H1 (cell line): ENCODE results near the gene LENG1. TPM values are rescaled to one million over a fixed set of nuclear protein-coding genes. Genes with fewer than 3 reads are reported as not detected.

Experiments
- CTCF ChIA-PET: fragments of 300-600 bp; sonication (Branson Sonifier 250); formaldehyde crosslinking; loops from one replicate; lab custom pipeline; 2021; ENCODE audit not compliant: partially characterized antibody; lab: Charles Lee
- POLR2A ChIA-PET: fragments of 300-600 bp; sonication (Branson Sonifier 250); formaldehyde crosslinking; loops from one replicate; lab custom pipeline; 2021; ENCODE audit warnings: inconsistent platforms; ENCODE audit not compliant: partially characterized antibody; lab: Charles Lee
- DNase-seq, 2 experiments: peaks; one replicate each; pipeline versions ENCODE4 v3.0.0 to v3.0.0-alpha.2; 2010 to 2022; ENCODE audit warnings: low spot score in 2 of 2, low read depth in 1 of 2, mixed read lengths in 1 of 2
- FAIRE-seq: peaks from 2 replicates; lab custom pipeline; 2011; peaks lifted over from hg19 to GRCh38; lab: Jason Lieb, UNC
- H2AFZ ChIP-seq: 2 replicates; pipeline ENCODE4 v1.8.1; 2012; ENCODE audit warnings: low read length, inconsistent platforms
- H2AK5ac ChIP-seq: 2 replicates; pipeline ENCODE4 v1.6.1; 2013; ENCODE audit warnings: low read depth, low read length
- H2BK120ac ChIP-seq: replicated peaks from 2 replicates; pipeline ENCODE3; 2013; ENCODE audit warnings: low read depth, low read length, inconsistent platforms
- H2BK12ac ChIP-seq: 2 replicates; pipeline ENCODE4 v1.6.1; 2013; ENCODE audit warnings: low read depth, low read length
- H2BK15ac ChIP-seq: 2 replicates; pipeline ENCODE4 v1.6.1; 2013; ENCODE audit warnings: low read length
- H2BK20ac ChIP-seq: 2 replicates; pipeline ENCODE4 v1.6.1; 2013; ENCODE audit warnings: low read length
- H2BK5ac ChIP-seq: 2 replicates; pipeline ENCODE4 v1.6.1; 2013; ENCODE audit warnings: low read depth, low read length
- H3K14ac ChIP-seq: 2 replicates; pipeline ENCODE4 v1.6.1; 2013; ENCODE audit warnings: inconsistent platforms; ENCODE audit not compliant: insufficient read length
- H3K18ac ChIP-seq: 2 replicates; pipeline ENCODE4 v1.6.1; 2013; ENCODE audit warnings: low read length; ENCODE audit errors: extremely low read depth
- H3K23ac ChIP-seq: 2 replicates; pipeline ENCODE4 v1.6.1; 2013; ENCODE audit warnings: inconsistent platforms; ENCODE audit not compliant: insufficient read length
- H3K23me2 ChIP-seq: 2 replicates; pipeline ENCODE4 v1.6.1; 2013; ENCODE audit warnings: low read depth, low read length
- H3K27ac ChIP-seq: 2 replicates; pipeline ENCODE4 v1.6.1; 2011; ENCODE audit warnings: low read depth, low read length, inconsistent platforms
- H3K27me3 ChIP-seq, 4 experiments: replicated peaks in 1 of 4; 1 replicate in 1 of 4; 2 replicates in 3 of 4; pipeline versions ENCODE4 v1.6.1 to v1.8.1; 2011 to 2013; ENCODE audit warnings: low read length in 3 of 4, mild to moderate bottlenecking in 3 of 4, inconsistent platforms in 2 of 4, mixed read lengths in 2 of 4, moderate library complexity in 1 of 4; ENCODE audit not compliant: control insufficient read depth in 3 of 4, insufficient read depth in 3 of 4; ENCODE audit errors: extremely low read depth in 1 of 4
- H3K36me3 ChIP-seq, 4 experiments: 2 replicates each; pipeline versions ENCODE4 v1.6.1 to v1.8.1; 2011 to 2013; ENCODE audit warnings: mild to moderate bottlenecking in 4 of 4, low read length in 3 of 4, moderate library complexity in 2 of 4, control low read depth in 1 of 4, inconsistent platforms in 1 of 4; ENCODE audit not compliant: insufficient read depth in 4 of 4, control insufficient read depth in 2 of 4
- H3K4ac ChIP-seq: replicated peaks from 2 replicates; pipeline ENCODE3; 2013; ENCODE audit warnings: low read length, low read depth, mixed read lengths, inconsistent platforms; ENCODE audit not compliant: insufficient read length
- H3K4me1 ChIP-seq, 4 experiments: replicated peaks in 1 of 4; 1 replicate in 1 of 4; 2 replicates in 3 of 4; pipeline versions ENCODE4 v1.6.1 to v1.8.1; 2011 to 2013; ENCODE audit warnings: low read length in 3 of 4, inconsistent platforms in 2 of 4, mixed read lengths in 1 of 4; ENCODE audit not compliant: insufficient read depth in 4 of 4, control insufficient read depth in 3 of 4
- H3K4me2 ChIP-seq, 2 experiments: 2 replicates each; pipeline versions ENCODE4 v1.6.1 to v1.8.1; 2011 to 2013; ENCODE audit warnings: low read depth in 2 of 2, low read length in 2 of 2, control low read depth in 1 of 2, inconsistent platforms in 1 of 2, mild to moderate bottlenecking in 1 of 2; ENCODE audit not compliant: insufficient read depth in 1 of 2
- H3K4me3 ChIP-seq, 4 experiments: fragments of 200-600, 300-600 bp in 1 of 4; sonication (generic), shearing (Covaris generic), sonication (Bioruptor Twin) in 1 of 4; 2 replicates each; pipeline versions ENCODE4 v1.5.1 to v1.8.1; 2011 to 2016; ENCODE audit warnings: low read length in 4 of 4, low read depth in 3 of 4, control low read depth in 2 of 4, inconsistent platforms in 2 of 4, mild to moderate bottlenecking in 2 of 4, mixed read lengths in 1 of 4, moderate library complexity in 1 of 4; ENCODE audit not compliant: insufficient read depth in 2 of 4; ENCODE audit errors: extremely low read depth in 1 of 4
- H3K56ac ChIP-seq: replicated peaks from 2 replicates; pipeline ENCODE3; 2013; ENCODE audit warnings: low read depth, mild to moderate bottlenecking, mixed read lengths, low read length, inconsistent platforms; ENCODE audit not compliant: insufficient read length
- H3K79me1 ChIP-seq: 2 replicates; pipeline ENCODE4 v1.6.1; 2013; ENCODE audit warnings: low read depth, low read length, control low read depth
- H3K79me2 ChIP-seq, 2 experiments: 2 replicates each; pipeline versions ENCODE4 v1.6.1 to v1.8.1; 2012 to 2013; ENCODE audit warnings: low read length in 2 of 2, mild to moderate bottlenecking in 2 of 2, inconsistent platforms in 1 of 2; ENCODE audit not compliant: insufficient read depth in 2 of 2, control insufficient read depth in 1 of 2
- H3K9ac ChIP-seq, 4 experiments: replicated peaks in 1 of 4; 1 replicate in 1 of 4; 2 replicates in 3 of 4; pipeline versions ENCODE4 v1.6.1 to v1.8.1; 2011 to 2013; ENCODE audit warnings: low read depth in 3 of 4, low read length in 3 of 4, control low read depth in 2 of 4, mild to moderate bottlenecking in 2 of 4, moderate library complexity in 2 of 4, inconsistent platforms in 1 of 4; ENCODE audit errors: extremely low read depth in 1 of 4
- H3K9me3 ChIP-seq, 2 experiments: 2 replicates each; pipeline versions ENCODE4 v1.6.1 to v1.8.1; 2012 to 2013; ENCODE audit warnings: mild to moderate bottlenecking in 2 of 2, moderate library complexity in 2 of 2, control low read depth in 1 of 2, inconsistent platforms in 1 of 2, low read depth in 1 of 2, low read length in 1 of 2, mixed read lengths in 1 of 2; ENCODE audit not compliant: insufficient read depth in 2 of 2
- H4K20me1 ChIP-seq, 2 experiments: replicated peaks in 1 of 2; 2 replicates each; pipeline versions ENCODE3 to v1.8.1; 2011 to 2013; ENCODE audit warnings: inconsistent platforms in 2 of 2, low read length in 2 of 2, mild to moderate bottlenecking in 1 of 2; ENCODE audit not compliant: insufficient read depth in 2 of 2, control insufficient read depth in 1 of 2
- H4K5ac ChIP-seq: 2 replicates; pipeline ENCODE4 v1.6.1; 2013; ENCODE audit warnings: low read length, low read depth, mixed read lengths, inconsistent platforms; ENCODE audit not compliant: insufficient read length
- H4K8ac ChIP-seq: 2 replicates; pipeline ENCODE4 v1.8.0; 2013; ENCODE audit warnings: mild to moderate bottlenecking, moderate library complexity, low read length, inconsistent platforms; ENCODE audit not compliant: insufficient read depth; ENCODE audit errors: extremely low read depth
- H4K91ac ChIP-seq: replicated peaks from 2 replicates; pipeline ENCODE3; 2013; ENCODE audit warnings: low read length, mixed read lengths, inconsistent platforms; ENCODE audit not compliant: insufficient read length
- CREB1 ChIP-seq: IDR thresholded peaks from 2 replicates; pipeline ENCODE4 v1.6.1; 2012; ENCODE audit warnings: inconsistent platforms
- CTBP2 ChIP-seq: IDR thresholded peaks from 2 replicates; pipeline ENCODE4 v1.7.0; 2011; ENCODE audit warnings: borderline replicate concordance, mild to moderate bottlenecking, moderate library complexity, mixed read lengths, low read length; ENCODE audit not compliant: insufficient read depth, insufficient read length
- CTCF ChIP-seq, 3 experiments: IDR thresholded peaks; 1 replicate in 2 of 3; 2 replicates in 1 of 3; pipeline versions ENCODE4 v1.5.1 to v1.6.1; 2011; ENCODE audit warnings: low read length in 3 of 3, mild to moderate bottlenecking in 3 of 3, inconsistent platforms in 2 of 3, low read depth in 1 of 3, moderate library complexity in 1 of 3; ENCODE audit not compliant: insufficient read depth in 1 of 3; ENCODE audit errors: control extremely low read depth in 1 of 3
- GABPA ChIP-seq: IDR thresholded peaks from 2 replicates; pipeline ENCODE4 v1.6.1; 2011; ENCODE audit warnings: mild to moderate bottlenecking, low read length, moderate library complexity, borderline replicate concordance; ENCODE audit not compliant: insufficient read depth
- KDM5A ChIP-seq: fragments of 200-600 bp; IDR thresholded peaks from 2 replicates; pipeline ENCODE4 v1.7.1; 2012; ENCODE audit warnings: mild to moderate bottlenecking, low read length, inconsistent platforms, mixed read lengths
- MAX ChIP-seq: IDR thresholded peaks from 2 replicates; pipeline ENCODE4 v1.6.1; 2012; ENCODE audit warnings: inconsistent platforms
- POLR2A ChIP-seq, 2 experiments: IDR thresholded peaks; 1 replicate in 1 of 2; 2 replicates in 1 of 2; pipeline ENCODE4 v1.6.1; 2011; ENCODE audit warnings: low read depth in 2 of 2, low read length in 2 of 2, mild to moderate bottlenecking in 2 of 2; ENCODE audit errors: control extremely low read depth in 1 of 2
- RBBP5 ChIP-seq: IDR thresholded peaks from 2 replicates; pipeline ENCODE4 v1.7.1; 2012; ENCODE audit warnings: low read depth, mild to moderate bottlenecking, inconsistent platforms, low read length, moderate library complexity, borderline replicate concordance
- SAP30 ChIP-seq: fragments of 300-600 bp; sonication (generic); IDR thresholded peaks from 2 replicates; pipeline ENCODE4 v1.7.1; 2012; ENCODE audit warnings: low read length, moderate library complexity, mild to moderate bottlenecking, inconsistent platforms; ENCODE audit not compliant: insufficient read depth, insufficient replicate concordance
- SIX5 ChIP-seq: IDR thresholded peaks from 2 replicates; pipeline ENCODE4 v1.6.1; 2011; ENCODE audit warnings: mild to moderate bottlenecking, low read depth, low read length
- SRF ChIP-seq: IDR thresholded peaks from 2 replicates; pipeline ENCODE4 v1.6.1; 2011; ENCODE audit warnings: mild to moderate bottlenecking, low read depth, low read length, moderate library complexity
- WGBS, 2 experiments: shearing (Covaris generic) in 1 of 2; methylation state at CpG; one replicate each; pipeline versions ENCODE4 v1.1.6 to v1.1.7; 2013 to 2015; ENCODE audit warnings: low lambda C conversion rate in 2 of 2, mixed read lengths in 2 of 2, inconsistent platforms in 1 of 2, low coverage in 1 of 2, missing lambda C conversion rate in 1 of 2; ENCODE audit not compliant: insufficient replicate concordance in 2 of 2, insufficient coverage in 1 of 2, insufficient read length in 1 of 2; ENCODE audit errors: extremely low coverage in 1 of 2, missing lambda C conversion rate in 1 of 2; 5-methylcytosine and 5-hydroxymethylcytosine counted together
- polyA plus RNA-seq, 7 experiments: library from polyadenylated mRNA; depleted of rRNA in 3 of 7; stranded (reverse) in 5 of 7; unstranded in 2 of 7; fragments of >200 nt in 5 of 7; fragments of 200-250 nt in 2 of 7; gene quantifications; 1 replicate in 5 of 7; 2 replicates in 1 of 7; 4 replicates in 1 of 7; pipeline versions ENCODE4 v1.2.1 to v1.2.3, GENCODE V29; 2011 to 2013; ENCODE audit warnings: missing spikeins in 2 of 7, mixed read lengths in 2 of 7
- total RNA-seq: library from RNA; stranded (reverse); fragmentation: NEBNext Ultra II Directional; extraction: Animal tissue kit (Norgen Biotek cat#: 25700); gene quantifications from 2 replicates; pipeline ENCODE4 v1.2.1, GENCODE V29; 2021

The LENG1 gene
- total and polyA plus RNA-seq, 2 of the 8 experiments (the other 6 are each of a cell fraction or from before 2014, with no cell fraction given): 1.2 to 4.4 TPM

- FAIRE-seq (no peak), DNase-seq (no peak)
- Histone ChIP-seq H3K56ac (no peak overlapping the region), H3K4me2 (no peak overlapping the region), H2BK5ac (no peak overlapping the region), H3K23ac (no peak overlapping the region), H4K5ac (no peak overlapping the region), H3K27me3 (no peaks in the 10 kb centered on the region), H3K36me3 (peaks cover 3 to 22% (median 7%) of the 10 kb centered on the region in 4 experiments; a peak in 7 of 8 replicates), H4K20me1 (peaks cover 2 to 4% of the 10 kb centered on the region in 2 experiments), H4K91ac (no peak overlapping the region), H3K4me3 (no peak overlapping the region), H2AFZ (no peak overlapping the region), H4K8ac (no peak overlapping the region), H3K23me2 (peaks cover 5% of the 10 kb centered on the region), H2BK120ac (no peak overlapping the region), H2BK20ac (no peak overlapping the region), H3K9me3 (no peaks in the 10 kb centered on the region), H2AK5ac (no peak overlapping the region), H3K14ac (no peak overlapping the region), H2BK12ac (no peak overlapping the region), H3K4me1 (peaks cover 3 to 7% (median 5%) of the 10 kb centered on the region in 4 experiments; a peak in 4 of 7 replicates), H3K18ac (no peak overlapping the region), H2BK15ac (no peak overlapping the region), H3K9ac (no peak overlapping the region), H3K79me2 (peaks cover 5 to 17% of the 10 kb centered on the region in 2 experiments), H3K27ac (no peak overlapping the region), H3K4ac (no peak overlapping the region), H3K79me1 (peaks cover 5% of the 10 kb centered on the region)
- 88% methylated on average over 7 of the region's 7 CpGs; no CpG with 5 or more reads in 1 of the 2 experiments for WGBS, 2 experiments
- CTCF ChIA-PET: interaction anchor here (0.6 to 0.7 kb wide), 3 partner anchors 9 to 660 kb away, joined by 3 read pairs; no protein-coding TSS in a partner anchor
- POLR2A ChIA-PET: interaction anchor here (0.7 to 28.7 kb wide), 4 partner anchors 7 to 40 kb away, joined by 3 to 909 read pairs (median 458); partner anchors contain the start of genes MBOAT7, RPS9 and TSEN34
- TF ChIP-seq CTBP2 (no peak), POLR2A (IDR thresholded peaks at IDR 0.05; ENCODE audit: control extremely low read depth in 1 of 2, low read depth in 2 of 2, low read length in 2 of 2) (no peak), MAX (no peak), SAP30 (no peak), GABPA (no peak), CTCF (IDR thresholded peaks at IDR 0.05; ENCODE audit: control extremely low read depth in 1 of 3, insufficient read depth in 1 of 3, low read depth in 1 of 3, low read length in 3 of 3) (no peak), KDM5A (no peak), RBBP5 (no peak), SIX5 (no peak), SRF (no peak), CREB1 (no peak)
Observed at GRCh38 chr19:54196536-54196935, 37.0 kb upstream of the LENG1 start.
